OCI-LY7 (cell line): ENCODE data around the gene TMEM51. TPM values are rescaled to one million over a fixed set of nuclear protein-coding genes. Genes with fewer than 3 reads are reported as not detected.

Experiments used
- BruUV-seq: library from RNA; stranded (reverse); fragments of 400-500 nt; replicated peaks from 2 replicates; lab custom pipeline; 2021; lab: Mats Ljungman, UMichigan
- CTCF ChIA-PET: fragments of 300-600 bp; sonication (Branson Sonifier 250); formaldehyde crosslinking; loops from one replicate; lab custom pipeline; 2022; ENCODE audit warnings: antibody characterized with exemption; ENCODE audit not compliant: unreplicated experiment; lab: Charles Lee
- POLR2A ChIA-PET: fragments of 300-600 bp; sonication (Branson Sonifier 250); formaldehyde crosslinking; loops from one replicate; lab custom pipeline; 2022; ENCODE audit warnings: antibody characterized with exemption; lab: Charles Lee
- DNase-seq: peaks from one replicate; pipeline ENCODE4 v3.0.0-alpha.2; 2015; ENCODE audit warnings: low spot score
- H2AFZ ChIP-seq: fragments of 200-600 bp; sonication (generic), shearing (Covaris generic); 2 replicates; pipeline ENCODE4 v1.6.1; 2014; ENCODE audit warnings: mild to moderate bottlenecking, antibody characterized with exemption, low read length, moderate library complexity
- H3K27ac ChIP-seq: fragments of 200-600 bp; sonication (generic); 2 replicates; pipeline ENCODE4 v1.5.1; 2014; ENCODE audit warnings: mixed run types, low read depth, mild to moderate bottlenecking, moderate library complexity, low read length, inconsistent platforms; ENCODE audit not compliant: poor library complexity, severe bottlenecking
- H3K36me3 ChIP-seq: fragments of 200-600 bp; sonication (generic); 2 replicates; pipeline ENCODE4 v1.6.1; 2014; ENCODE audit warnings: mild to moderate bottlenecking, antibody characterized with exemption, low read length, moderate library complexity, mixed read lengths; ENCODE audit not compliant: insufficient read depth
- H3K4me1 ChIP-seq: fragments of 200-600 bp; sonication (generic); 2 replicates; pipeline ENCODE4 v1.5.1; 2014; ENCODE audit warnings: mild to moderate bottlenecking, low read length; ENCODE audit not compliant: insufficient read depth, poor library complexity, severe bottlenecking
- H3K4me2 ChIP-seq: fragments of 200-600 bp; sonication (generic); 2 replicates; pipeline ENCODE4 v1.6.1; 2014; ENCODE audit warnings: mild to moderate bottlenecking, low read length
- H3K4me3 ChIP-seq: fragments of 200-600 bp; sonication (generic); 2 replicates; pipeline ENCODE4 v1.5.1; 2014; ENCODE audit warnings: mild to moderate bottlenecking, low read depth, low read length; ENCODE audit not compliant: poor library complexity, severe bottlenecking
- H3K79me2 ChIP-seq: fragments of 200-600 bp; sonication (generic); 2 replicates; pipeline ENCODE4 v1.6.1; 2016; ENCODE audit warnings: low read depth, mild to moderate bottlenecking, low read length, moderate library complexity, mixed read lengths; ENCODE audit not compliant: insufficient read depth
- H3K9me2 ChIP-seq: fragments of 200-600 bp; sonication (generic); 2 replicates; pipeline ENCODE4 v1.6.1; 2016; ENCODE audit warnings: mild to moderate bottlenecking, low read length, mixed read lengths; ENCODE audit not compliant: insufficient read depth
- H3K9me3 ChIP-seq: fragments of 200-600 bp; sonication (generic); 2 replicates; pipeline ENCODE4 v1.6.1; 2014; ENCODE audit warnings: mild to moderate bottlenecking, mixed run types, low read length, mixed read lengths
- H4K20me1 ChIP-seq: fragments of 200-600 bp; sonication (generic); 2 replicates; pipeline ENCODE4 v1.6.1; 2014; ENCODE audit warnings: mild to moderate bottlenecking, antibody characterized with exemption, low read length, moderate library complexity, mixed read lengths; ENCODE audit not compliant: insufficient read depth
- EZH2phosphoT487 ChIP-seq: fragments of 200-600 bp; sonication (generic); IDR thresholded peaks from 2 replicates; pipeline ENCODE4 v1.6.1; 2018; ENCODE audit warnings: low read depth, borderline replicate concordance, mild to moderate bottlenecking, mixed run types, antibody characterized with exemption, low read length, moderate library complexity, mixed read lengths
- intact Hi-C: fragments of 100-400 bp; cut with micrococcal nuclease; formaldehyde crosslinking; loops from one replicate; pipeline ENCODE4 v1.10.0; 2022; ENCODE audit not compliant: unreplicated experiment
- total RNA-seq, 2 experiments: library from RNA; depleted of rRNA in 1 of 2; stranded (reverse); fragments of >200 nt in 1 of 2; shearing (Covaris generic) in 1 of 2; gene quantifications; 2 replicates each; pipeline ENCODE4 v1.2.3, GENCODE V29; 2014 to 2022
- TF ChIP-seq, protein P1 (sequence below): fragments of 200-600 bp; sonication (generic); conservative IDR thresholded peaks from 2 replicates; pipeline ENCODE4 v1.5.1; 2014; ENCODE audit warnings: mild to moderate bottlenecking, antibody characterized with exemption, low read length, moderate library complexity, mixed read lengths

Gene TMEM51
- total RNA-seq, 2 experiments from 2014 or later = not detected

DNA sequence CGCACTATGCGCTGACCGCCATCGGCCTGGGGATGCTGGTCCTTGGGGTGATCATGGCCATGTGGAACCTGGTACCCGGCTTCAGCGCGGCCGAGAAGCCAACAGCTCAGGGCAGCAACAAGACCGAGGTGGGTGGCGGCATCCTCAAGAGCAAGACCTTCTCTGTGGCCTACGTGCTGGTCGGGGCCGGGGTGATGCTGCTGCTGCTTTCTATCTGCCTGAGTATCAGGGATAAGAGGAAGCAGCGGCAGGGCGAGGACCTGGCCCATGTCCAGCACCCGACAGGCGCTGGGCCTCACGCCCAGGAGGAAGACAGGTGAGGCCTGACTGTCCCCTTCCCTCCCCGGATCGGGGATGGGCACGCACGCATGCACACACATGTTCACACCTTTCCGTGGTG lies 61.6 kb downstream of the TMEM51 start:
- no peak overlapping the region for H3K4me2 ChIP-seq
- H2AFZ ChIP-seq = no peak overlapping the region
- POLR2A ChIA-PET = no interaction called here
- no peaks in the 10 kb centered on the region for H3K36me3 ChIP-seq
- no peak overlapping the region for H3K4me3 ChIP-seq
- no TSS peak for BruUV-seq
- CTCF ChIA-PET = no interaction called here
- DNase-seq = no peak
- H3K79me2 ChIP-seq = no peaks in the 10 kb centered on the region
- no peaks in the 10 kb centered on the region for H3K9me2 ChIP-seq
- peaks cover 6% of the 10 kb centered on the region; the same call in 1 of the 2 replicates for H3K9me3 ChIP-seq
- no peak for TF ChIP-seq EZH2phosphoT487
- TF ChIP-seq, protein P1, sequence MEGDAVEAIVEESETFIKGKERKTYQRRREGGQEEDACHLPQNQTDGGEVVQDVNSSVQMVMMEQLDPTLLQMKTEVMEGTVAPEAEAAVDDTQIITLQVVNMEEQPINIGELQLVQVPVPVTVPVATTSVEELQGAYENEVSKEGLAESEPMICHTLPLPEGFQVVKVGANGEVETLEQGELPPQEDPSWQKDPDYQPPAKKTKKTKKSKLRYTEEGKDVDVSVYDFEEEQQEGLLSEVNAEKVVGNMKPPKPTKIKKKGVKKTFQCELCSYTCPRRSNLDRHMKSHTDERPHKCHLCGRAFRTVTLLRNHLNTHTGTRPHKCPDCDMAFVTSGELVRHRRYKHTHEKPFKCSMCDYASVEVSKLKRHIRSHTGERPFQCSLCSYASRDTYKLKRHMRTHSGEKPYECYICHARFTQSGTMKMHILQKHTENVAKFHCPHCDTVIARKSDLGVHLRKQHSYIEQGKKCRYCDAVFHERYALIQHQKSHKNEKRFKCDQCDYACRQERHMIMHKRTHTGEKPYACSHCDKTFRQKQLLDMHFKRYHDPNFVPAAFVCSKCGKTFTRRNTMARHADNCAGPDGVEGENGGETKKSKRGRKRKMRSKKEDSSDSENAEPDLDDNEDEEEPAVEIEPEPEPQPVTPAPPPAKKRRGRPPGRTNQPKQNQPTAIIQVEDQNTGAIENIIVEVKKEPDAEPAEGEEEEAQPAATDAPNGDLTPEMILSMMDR = no peak
- intact Hi-C loops = no loop called here
- no peak overlapping the region for H3K27ac ChIP-seq
- no peaks in the 10 kb centered on the region for H3K4me1 ChIP-seq
- H4K20me1 ChIP-seq = no peaks in the 10 kb centered on the region

DNA sequence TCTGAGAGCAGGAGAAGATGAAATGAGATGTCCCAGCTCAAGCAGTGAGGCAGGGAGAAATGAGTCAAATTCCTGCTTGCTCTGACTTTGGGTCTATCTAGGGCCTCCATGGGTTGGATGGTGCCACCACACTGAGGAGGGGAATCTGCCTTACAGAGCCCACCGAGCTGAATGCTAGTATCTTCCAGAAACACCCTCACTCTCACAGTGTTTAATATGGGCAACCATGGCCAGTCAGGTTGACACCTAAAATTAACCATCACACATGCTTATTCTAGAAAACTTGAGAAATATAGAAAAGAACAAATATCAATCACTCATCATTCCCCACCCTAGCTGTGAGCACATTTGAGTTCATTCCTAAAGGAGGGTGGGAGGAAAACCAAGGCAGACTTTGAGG lies 64.1 kb downstream of the TMEM51 start:
- no peak for DNase-seq
- intact Hi-C loops = no loop called here
- TF ChIP-seq, protein P1 = no peak
- no peak for TF ChIP-seq EZH2phosphoT487
- Histone ChIP-seq H3K79me2 (no peaks in the 10 kb centered on the region), H3K4me2 (no peak overlapping the region), H3K36me3 (no peaks in the 10 kb centered on the region), H3K4me3 (no peak overlapping the region), H3K9me2 (no peaks in the 10 kb centered on the region), H3K27ac (no peak overlapping the region), H3K9me3 (peaks cover 6% of the 10 kb centered on the region; the same call in 1 of the 2 replicates), H2AFZ (no peak overlapping the region), H4K20me1 (no peaks in the 10 kb centered on the region), H3K4me1 (no peaks in the 10 kb centered on the region)
- CTCF ChIA-PET = no interaction called here
- no TSS peak for BruUV-seq
- POLR2A ChIA-PET = interaction anchor here (0.6 kb wide), 1 partner anchor 93 kb away, joined by 3 read pairs; no protein-coding TSS in a partner anchor
